HG02884 (cell line): ENCODE measurements around the gene DIAPH2.

ENCODE experiments used
- ATAC-seq: cut with Tn5 transposase; IDR thresholded peaks from one replicate; pipeline ENCODE4 v1.9.1; 2021; ENCODE audit warnings: mild to moderate bottlenecking, moderate library complexity; ENCODE audit not compliant: unreplicated experiment

Gene DIAPH2

DNA sequence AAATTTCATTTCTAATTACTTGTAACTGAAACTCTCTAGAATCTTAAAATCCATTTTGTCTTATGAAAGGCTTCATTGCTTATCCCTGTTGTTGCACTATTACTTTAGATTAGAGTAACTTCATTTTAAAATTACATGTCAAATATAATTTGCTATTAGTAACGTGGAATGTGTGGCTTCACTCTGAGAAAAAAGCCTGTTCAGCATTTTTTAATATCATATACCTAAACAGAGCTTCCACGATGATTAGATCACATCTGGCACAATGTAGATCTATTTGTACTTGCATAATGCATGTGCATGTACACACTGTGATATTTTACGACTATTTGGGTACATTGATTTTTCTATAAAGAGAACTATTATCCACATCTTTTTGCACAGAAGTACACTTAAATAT, 847.2 kb downstream of the DIAPH2 start:
- no peak for ATAC-seq

DNA sequence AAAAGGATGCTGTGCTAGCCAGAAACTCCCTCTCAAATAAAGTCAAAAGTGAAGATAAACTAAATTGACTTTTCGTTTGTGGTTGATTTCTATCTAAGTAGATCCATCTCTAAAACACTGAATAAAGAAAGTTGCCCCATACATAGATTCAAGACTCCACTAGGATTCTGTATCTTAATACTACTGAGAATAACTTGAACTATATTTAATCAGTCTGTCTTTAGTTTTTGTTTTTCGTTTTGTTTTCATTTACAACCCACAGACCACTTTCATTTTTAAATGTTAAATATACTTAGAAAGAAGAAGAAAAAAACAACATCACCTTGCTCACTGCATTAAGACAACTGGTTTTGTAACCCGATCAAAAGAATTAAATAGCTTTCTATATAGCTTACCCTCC, 854.1 kb downstream of the DIAPH2 start:
- no peak for ATAC-seq

DNA sequence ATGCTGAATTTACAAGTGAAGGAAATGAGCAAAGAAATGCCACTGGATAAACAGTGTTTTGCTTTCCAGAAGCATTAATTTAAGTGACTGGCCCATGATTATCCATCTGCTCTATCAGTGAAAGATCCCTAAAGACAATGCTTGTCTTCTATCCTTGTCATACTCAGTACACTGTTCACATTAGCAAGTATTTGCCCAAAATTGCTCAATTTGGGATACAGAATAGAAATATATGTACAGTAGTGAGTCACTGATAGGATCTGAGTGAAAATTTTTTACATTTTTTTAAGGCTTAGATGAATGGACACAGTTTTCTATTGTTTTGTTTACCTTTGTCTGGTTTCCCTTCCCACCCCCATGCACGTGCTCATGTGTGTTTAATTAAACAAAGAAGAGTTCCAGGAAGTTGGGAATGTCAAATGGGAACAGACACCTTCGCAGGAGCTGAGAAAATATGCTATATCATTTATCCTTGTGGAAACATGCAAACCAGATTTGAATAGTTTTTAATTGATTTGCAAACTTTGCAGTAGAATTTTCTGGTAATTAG, 855.4 kb downstream of the DIAPH2 start:
- ATAC-seq, result no peak

DNA sequence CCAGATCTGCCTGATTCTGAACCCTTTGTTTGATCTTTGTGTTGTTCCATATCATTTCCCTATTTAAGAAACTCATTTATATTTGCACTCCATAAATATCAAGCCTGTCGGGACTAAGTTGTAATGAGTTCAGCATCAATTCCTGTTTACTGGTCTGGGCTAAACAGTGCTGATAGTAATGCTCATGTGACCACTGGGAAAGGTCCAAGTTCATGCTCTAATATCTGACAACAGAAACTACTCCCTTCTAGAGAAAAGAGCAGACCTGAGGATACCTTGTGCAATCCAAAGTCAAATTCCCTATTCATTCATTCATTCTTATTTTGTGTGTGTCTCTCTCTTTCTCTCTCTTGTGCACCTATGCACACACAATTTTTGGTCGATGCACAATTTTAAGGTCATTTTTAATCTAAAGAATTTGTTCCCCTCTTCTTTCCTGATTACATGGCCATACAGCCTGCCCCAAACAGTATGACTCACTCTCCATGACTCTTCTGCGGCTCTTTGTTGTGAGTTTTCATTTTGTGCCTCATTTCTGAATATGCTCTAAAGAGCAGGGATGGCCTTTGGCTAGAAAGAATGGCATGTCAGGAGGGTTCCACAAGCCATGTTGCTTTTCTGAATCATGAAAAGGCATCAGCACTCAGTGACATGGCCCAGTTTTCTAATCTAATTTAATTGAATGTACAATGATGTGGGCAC, 863.4 kb downstream of the DIAPH2 start:
- ATAC-seq, result no peak

DNA sequence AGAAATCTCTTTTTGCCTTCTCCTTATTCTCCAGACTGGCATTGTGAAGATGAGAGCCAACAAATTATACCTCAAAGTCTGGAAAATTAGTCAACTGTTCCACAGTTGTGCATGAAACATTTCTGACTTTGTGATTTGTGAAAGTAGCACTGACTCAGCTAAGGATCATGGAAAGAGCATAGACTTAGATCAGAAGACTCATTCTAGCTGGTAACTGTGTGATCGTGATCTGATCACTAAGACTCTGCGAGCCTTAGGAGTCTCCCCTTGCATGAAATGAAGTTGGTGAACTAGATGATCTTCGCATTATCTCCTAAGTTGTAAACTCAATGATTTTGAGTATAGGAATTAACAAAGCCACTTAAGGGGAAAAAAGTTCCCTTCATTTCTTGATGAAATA, 867.2 kb downstream of the DIAPH2 start:
- no peak for ATAC-seq

DNA sequence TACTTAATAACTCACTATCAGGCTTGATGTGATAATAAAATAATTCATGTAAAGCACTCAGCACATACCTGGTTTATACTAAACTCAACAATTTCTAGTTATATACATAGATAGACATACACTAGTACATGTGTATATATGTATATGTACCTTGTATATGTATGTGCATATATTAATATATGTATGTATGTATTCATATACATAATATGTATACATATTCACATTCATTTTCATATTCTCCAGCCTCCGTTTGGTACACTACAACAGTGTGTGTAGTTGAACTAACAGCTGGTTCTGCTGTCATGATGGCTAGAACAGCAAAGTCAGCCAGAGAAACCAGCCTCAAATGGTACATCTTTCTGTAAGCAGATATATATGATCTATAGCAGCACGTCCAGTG, 869.2 kb downstream of the DIAPH2 start:
- no peak for ATAC-seq

DNA sequence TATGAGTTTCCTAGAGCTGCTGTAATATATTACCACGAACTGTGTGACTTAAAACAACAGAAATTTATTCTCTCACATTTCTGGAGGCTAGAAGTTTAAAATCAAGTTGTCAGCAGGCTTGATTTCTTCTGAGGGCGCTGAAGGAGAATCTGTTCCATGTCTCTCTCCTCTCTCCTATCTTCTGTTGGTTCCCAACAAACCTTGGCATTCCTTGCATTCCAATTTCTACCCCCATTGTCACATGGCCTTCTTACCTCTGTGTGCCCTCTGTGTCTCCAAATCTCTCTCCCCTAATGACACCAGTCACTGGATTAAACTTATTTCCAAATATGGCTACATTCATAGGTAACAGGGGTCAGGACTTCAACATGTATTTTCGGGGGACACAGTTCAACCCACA, 871.7 kb downstream of the DIAPH2 start:
- no peak for ATAC-seq

DNA sequence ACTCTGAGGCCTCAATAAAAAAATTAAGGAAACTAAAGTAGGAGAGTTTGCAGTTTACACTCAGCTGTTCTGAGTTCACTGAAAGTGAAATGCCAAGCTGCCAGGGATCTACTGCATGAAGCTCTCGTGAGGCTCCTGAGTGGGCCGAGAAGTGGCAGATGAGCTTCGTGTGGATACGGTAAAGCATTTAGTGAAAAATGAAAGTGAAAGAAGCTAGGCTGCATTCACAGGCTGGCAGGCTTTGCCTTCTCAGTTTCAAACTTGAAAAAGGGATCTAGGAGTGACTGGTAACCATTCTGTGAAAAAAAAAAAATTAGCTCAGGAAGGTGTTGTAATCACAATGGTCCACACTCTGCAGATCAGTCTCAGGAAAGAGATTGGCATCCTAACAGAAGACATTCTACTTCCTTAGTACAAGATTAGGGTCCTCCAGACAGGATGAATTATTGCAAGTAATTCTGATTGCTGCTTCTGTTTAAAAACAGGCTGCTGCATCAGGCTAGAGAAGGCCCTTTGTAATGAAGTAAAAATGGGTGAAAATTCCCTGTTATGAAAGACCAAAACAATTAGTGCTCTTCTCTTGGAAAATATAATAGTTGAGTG, 879.0 kb downstream of the DIAPH2 start:
- peak; percentile 97 for ATAC-seq

DNA sequence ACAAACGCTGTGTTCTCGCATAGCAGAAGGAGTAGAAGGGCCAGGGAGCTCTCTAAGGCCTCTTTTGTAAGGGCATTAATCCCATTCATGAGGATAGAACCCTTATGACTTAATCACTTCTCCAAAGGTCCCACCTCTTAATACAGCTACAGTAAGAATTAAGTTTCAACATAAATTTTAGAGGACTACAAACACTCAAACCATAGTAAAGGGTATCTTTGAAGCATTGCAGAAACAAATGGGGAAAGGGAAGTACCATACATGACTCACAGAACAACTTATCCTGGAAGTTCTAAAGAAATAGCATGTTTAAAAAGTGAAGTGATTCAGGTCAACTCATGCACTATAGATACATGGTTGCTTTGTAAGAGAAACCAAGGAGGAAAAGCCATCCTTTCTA, 879.9 kb downstream of the DIAPH2 start:
- no peak for ATAC-seq

DNA sequence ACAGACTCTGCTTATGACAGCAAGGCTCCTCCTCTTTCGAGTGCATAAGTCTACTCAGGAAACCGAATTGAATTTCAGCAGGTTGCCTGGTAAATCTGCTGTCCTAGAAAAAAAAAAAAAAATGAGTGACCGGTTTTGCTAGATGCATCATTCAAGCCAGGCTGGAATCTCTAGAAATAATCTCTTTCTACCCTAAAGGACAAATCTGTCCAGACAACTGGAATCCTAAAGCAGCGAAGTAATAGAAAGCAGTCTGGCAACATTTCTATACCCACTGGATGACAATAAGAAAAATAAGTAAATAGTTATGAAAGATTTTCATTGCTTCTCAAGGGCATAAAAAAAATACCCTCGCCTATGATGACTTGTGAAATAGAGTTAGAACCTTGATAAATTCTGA, 902.5 kb downstream of the DIAPH2 start:
- no peak for ATAC-seq

DNA sequence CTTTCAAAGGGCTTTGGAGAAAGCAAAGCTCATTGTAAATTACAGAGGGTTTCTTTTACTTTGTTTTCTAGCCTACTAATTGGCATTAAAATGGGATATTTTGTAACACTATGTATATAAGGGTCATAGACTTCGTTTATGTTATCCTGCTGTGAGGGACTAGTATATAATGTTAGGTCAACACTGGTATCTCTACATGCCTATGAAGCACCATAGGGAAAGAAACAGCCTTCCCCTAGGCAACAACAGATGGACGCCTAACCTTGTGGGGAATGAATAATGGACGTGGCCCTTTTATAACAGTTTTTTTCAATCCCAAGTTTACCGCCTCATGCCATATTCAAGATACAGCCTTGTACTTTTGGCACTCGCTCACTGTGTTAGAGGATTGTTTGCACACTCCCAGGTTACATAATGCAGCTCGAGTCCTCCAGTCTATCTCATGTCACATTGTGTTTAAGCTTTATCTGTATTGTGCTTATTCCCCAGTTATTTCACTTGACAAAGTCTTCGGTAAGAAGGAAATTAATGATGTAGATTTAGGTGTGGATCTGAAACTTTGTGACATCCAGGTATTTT, 910.1 kb downstream of the DIAPH2 start:
- no peak for ATAC-seq

DNA sequence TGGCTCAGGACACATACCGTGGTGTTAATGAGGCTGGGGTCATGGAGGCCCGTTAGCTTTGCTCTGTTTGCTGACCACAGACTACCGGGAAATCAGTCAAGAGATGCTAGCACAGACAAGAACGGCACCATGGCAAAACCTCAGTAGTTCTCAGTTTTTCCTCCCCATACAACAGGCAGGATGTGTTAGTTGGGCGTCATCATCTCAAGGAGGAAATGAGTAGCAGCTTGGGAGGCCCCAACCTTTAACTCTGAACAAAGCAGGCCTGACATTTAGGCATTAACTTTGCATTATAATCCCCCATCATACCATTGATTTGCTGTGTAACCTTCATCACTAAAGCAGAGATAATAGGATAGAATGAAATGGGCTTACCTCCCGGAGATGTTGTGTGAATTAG, 913.3 kb downstream of the DIAPH2 start:
- ATAC-seq, result no peak

DNA sequence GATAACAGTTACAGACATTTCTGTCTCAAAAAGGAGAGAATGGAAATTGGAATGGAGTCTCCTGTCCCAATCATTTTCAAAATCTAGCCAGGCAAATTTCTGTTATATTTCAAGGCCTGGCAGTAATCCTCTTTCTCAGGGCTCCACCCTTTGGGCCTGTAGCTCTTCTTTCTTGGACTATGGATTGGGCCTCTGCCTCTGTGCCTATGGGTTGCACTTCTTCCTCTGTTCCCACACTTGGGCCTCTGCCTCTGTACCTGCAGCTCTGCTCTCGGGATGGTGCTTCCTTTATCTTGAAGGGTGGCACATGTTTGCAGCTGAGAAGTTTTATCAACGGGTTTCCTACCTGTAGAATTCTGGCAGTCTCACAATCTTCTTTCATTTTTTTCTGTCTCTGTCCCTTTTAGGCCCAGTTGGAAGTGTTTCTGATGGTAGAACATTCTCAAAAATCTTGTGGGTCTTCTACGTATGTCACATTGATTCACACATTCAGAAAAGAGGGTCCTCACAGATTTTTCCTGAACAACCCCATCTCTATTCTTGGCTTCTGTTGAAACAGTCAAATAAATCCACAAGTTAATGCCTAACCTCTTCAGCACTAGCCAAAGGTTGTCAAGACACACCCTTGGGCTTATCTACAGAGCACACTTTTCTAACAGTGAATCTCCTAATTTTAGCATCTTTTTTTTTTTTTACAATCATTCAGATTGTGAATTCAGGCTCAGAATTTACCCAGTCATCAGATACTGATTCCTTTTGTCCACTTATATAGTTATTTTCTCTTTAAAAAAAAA, 918.0 kb downstream of the DIAPH2 start:
- no peak for ATAC-seq

DNA sequence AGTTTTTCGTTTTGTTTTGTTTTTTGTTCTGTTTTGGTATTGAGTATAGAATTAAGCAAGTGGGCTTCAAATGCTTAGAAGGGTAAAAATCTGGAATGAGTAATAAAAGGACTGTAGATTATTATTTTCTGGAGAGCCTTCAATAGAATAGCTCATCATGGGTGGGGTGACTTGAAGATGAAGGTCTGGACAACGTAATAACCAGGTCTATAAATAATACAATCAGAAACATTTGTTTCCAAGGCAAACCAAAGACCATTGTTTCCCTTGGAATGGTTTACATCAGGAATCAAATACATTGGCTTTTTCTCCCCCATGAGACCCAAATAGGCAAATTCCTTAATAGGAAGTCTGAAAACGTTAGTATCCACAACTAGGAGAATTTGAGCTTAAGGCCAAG, 920.6 kb downstream of the DIAPH2 start:
- ATAC-seq, result no peak

DNA sequence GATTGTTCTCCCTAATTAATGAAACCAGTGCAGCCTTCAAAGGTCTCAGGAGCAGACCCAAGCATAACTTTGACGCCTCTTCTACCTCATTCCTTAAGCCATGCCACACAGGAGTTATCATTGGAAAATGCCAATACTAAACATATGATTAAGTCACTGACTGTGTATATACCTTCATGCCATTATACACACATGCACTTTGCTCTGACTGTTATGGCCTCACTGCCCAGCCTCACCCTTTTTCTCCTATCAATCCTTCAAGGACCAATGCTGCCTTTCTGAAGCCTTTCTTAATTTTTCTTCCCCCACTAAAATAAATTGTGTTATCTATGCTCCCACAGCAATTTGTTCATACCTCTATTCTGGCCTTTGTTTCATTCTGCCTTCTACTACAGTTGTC, 924.7 kb downstream of the DIAPH2 start:
- ATAC-seq, result no peak

DNA sequence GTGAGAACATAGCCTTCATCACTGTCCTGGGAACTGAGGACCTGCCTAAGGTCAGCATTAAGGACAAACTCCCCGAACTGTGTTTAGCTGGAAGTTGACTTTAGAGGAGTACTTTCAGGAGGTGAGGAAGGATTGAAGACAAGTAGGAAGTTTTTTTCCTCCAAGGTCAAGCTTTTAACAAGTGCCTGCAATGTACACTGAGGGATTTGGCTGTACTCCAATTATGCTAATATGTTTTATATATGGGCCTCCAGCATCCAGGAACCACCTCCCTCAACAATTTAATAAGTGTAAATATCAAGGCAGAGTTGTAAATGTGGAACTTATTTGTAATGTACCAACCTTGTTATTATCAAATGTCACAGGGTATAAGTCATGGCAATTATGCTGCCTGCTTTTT, 925.3 kb downstream of the DIAPH2 start:
- no peak for ATAC-seq

DNA sequence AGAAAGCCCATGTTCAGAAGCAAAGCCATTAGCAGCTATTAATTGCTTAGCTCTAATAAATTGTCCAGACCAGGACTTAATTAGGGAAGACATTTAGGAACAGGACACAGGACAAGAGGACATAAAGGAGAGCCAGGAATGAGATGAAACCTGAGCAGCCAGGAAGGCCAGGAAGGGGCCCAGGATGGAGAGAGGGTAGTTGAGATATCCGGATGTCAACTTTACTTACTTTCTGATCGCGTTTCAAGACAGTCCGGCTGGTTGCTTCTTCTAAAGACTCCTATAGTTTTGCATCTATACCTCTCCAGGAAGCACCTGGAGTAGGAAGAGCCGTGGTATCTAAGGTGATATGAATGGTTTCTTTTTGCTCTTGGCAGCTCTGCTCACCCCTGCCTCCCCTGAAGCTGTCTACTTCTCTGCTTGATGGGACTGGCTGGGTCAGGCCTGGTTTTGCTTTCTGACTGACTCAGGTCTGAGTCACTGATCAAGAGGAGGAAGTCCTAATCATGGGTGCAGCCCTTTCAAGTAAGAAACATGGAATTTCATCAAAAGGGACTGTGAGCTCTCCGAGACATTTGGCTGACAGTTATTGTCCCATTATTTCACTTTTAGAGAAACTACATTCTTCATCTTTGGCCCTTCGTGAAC, 932.4 kb downstream of the DIAPH2 start:
- peak; percentile 99 for ATAC-seq

DNA sequence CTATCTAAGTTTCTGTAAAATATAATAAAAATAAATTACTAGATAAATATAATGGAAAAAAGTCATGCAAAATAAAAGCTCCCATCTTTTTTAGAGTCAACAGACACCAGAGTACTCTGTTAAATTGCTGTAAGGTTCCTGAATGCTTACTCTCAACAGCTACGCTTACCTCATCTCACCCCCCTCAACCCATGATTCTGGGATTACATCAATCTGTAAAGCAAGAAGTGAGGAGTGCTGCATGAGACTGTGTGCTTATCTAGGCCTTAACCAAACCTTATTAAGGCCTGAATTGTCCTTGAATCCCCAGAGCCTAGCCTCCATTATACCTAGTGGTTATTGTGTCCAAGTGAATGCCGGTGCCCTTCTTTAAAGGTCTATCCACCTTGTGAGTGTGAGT, 934.9 kb downstream of the DIAPH2 start:
- ATAC-seq, result no peak

DNA sequence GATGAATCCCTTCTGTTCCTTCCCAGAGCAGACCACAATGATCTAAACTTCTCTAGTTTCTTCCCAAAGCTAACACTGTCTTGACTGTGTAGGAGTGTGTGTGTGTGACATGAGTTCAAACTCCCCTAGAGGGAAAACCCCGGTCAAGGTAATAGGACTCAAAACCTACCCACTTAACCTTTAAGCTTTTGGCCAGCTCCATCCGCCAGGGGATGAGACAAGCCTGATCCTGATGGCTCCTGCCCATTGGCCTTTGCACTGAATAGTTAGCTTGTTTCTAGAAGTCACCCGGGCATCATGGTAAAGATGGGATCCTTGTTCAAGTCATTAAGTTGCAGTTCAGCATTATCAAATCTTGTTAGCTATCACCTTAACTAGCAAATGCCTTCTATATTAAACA, 937.5 kb downstream of the DIAPH2 start:
- no peak for ATAC-seq

DNA sequence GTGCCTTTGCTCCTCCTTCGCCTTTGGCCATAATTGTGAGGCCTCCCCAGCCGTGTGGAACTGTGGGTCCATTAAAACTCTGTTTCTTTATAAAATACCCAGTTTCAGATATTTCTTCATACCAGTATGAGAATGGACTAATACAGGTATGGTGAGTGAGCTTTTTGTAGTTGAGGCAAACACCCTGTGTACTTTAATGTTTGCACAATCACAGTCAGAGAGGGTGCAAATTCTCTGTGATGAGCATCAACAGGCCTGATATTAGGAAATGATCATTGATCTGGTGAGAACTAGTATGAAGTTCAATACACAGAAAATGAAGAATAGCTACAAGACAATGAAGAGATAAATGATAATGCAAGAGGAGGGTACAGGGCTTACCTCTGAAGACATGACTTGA, 943.7 kb downstream of the DIAPH2 start:
- no peak for ATAC-seq
